Lung (tissue), 12 donors: ENCODE results near the gene RC3H1. TPM values are rescaled to one million over a fixed set of nuclear protein-coding genes. Genes with fewer than 3 reads are reported as not detected.
A peak's percentile ranks its signal among the peaks of the same experiment; 100 is the strongest.

Experiments
- ATAC-seq: fragments of 200-7000 bp; cut with Tn5 transposase; one replicate; pipeline ENCODE4 v1.9.1; 2020; ENCODE audit warnings: moderate number of reproducible peaks; ENCODE audit not compliant: insufficient read depth, low FRiP score
- DNase-seq, 3 donors: peaks; one replicate each; pipeline ENCODE4 v3.0.0-alpha.2; 2013 to 2017
- H3K27ac ChIP-seq, 2 donors: one replicate each; pipeline ENCODE4 v1.5.1; 2013; ENCODE audit warnings: mild to moderate bottlenecking in 2 of 2, moderate library complexity in 2 of 2, control low read depth in 1 of 2, inconsistent platforms in 1 of 2, low read depth in 1 of 2, low read length in 1 of 2
- H3K27me3 ChIP-seq, 3 donors: one replicate each; pipeline ENCODE4 v1.5.1; 2013; ENCODE audit warnings: low read length in 2 of 3; ENCODE audit not compliant: control insufficient read depth in 3 of 3, insufficient read depth in 3 of 3
- H3K36me3 ChIP-seq, 4 donors: one replicate each; pipeline ENCODE4 v1.5.1; 2013; ENCODE audit warnings: low read length in 4 of 4, mild to moderate bottlenecking in 1 of 4, moderate library complexity in 1 of 4; ENCODE audit not compliant: control insufficient read depth in 4 of 4, insufficient read depth in 4 of 4
- H3K4me1 ChIP-seq, 5 donors: one replicate each; pipeline ENCODE4 v1.5.1; 2013; ENCODE audit warnings: low read length in 5 of 5, mild to moderate bottlenecking in 2 of 5, moderate library complexity in 1 of 5; ENCODE audit not compliant: control insufficient read depth in 5 of 5, insufficient read depth in 5 of 5
- H3K4me3 ChIP-seq: one replicate; pipeline ENCODE4 v1.5.1; 2013; ENCODE audit warnings: mild to moderate bottlenecking, control low read depth, moderate library complexity
- H3K9ac ChIP-seq, 2 donors: one replicate each; pipeline ENCODE4 v1.5.1; 2013; ENCODE audit warnings: low read length in 2 of 2, control low read depth in 1 of 2; ENCODE audit not compliant: insufficient read depth in 1 of 2
- H3K9me3 ChIP-seq, 4 donors: one replicate each; pipeline ENCODE4 v1.5.1; 2013; ENCODE audit warnings: low read length in 3 of 4, mild to moderate bottlenecking in 1 of 4, moderate library complexity in 1 of 4; ENCODE audit not compliant: control insufficient read depth in 4 of 4, insufficient read depth in 3 of 4
- WGBS, 2 donors: extraction: QIAGEN DNeasy Blood & Tissue Kit; methylation state at CpG; one replicate each; pipeline ENCODE4 v1.1.7; 2013; 5-methylcytosine and 5-hydroxymethylcytosine counted together
- polyA plus RNA-seq, 2 donors: library from polyadenylated mRNA; stranded (reverse); fragments of 200-250 nt; gene quantifications; one replicate each; pipeline ENCODE4 v1.2.1, GENCODE V29; 2013
- total RNA-seq, 2 donors: library from RNA; depleted of rRNA in 1 of 2; stranded (reverse); fragments of >200 nt in 1 of 2; gene quantifications; one replicate each; pipeline ENCODE4 v1.2.1, GENCODE V29; 2014 to 2021
- TF ChIP-seq, protein P1 (sequence below): IDR thresholded peaks from 2 replicates; pipeline ENCODE4 v1.5.1; 2012; ENCODE audit warnings: mild to moderate bottlenecking; ENCODE audit errors: control extremely low read depth, extremely low read depth
- donor health status: control.
- donor health status: control.
- donor health status: Bipolar disorder and iron deficiency.
- donor health status: healthy.
- donor health status: DM: yes; HTN: yes; CAD: no.

The RC3H1 gene
- total and polyA plus RNA-seq, 4 donors = 3.8 to 51.5 (median 17.1) TPM

DNA sequence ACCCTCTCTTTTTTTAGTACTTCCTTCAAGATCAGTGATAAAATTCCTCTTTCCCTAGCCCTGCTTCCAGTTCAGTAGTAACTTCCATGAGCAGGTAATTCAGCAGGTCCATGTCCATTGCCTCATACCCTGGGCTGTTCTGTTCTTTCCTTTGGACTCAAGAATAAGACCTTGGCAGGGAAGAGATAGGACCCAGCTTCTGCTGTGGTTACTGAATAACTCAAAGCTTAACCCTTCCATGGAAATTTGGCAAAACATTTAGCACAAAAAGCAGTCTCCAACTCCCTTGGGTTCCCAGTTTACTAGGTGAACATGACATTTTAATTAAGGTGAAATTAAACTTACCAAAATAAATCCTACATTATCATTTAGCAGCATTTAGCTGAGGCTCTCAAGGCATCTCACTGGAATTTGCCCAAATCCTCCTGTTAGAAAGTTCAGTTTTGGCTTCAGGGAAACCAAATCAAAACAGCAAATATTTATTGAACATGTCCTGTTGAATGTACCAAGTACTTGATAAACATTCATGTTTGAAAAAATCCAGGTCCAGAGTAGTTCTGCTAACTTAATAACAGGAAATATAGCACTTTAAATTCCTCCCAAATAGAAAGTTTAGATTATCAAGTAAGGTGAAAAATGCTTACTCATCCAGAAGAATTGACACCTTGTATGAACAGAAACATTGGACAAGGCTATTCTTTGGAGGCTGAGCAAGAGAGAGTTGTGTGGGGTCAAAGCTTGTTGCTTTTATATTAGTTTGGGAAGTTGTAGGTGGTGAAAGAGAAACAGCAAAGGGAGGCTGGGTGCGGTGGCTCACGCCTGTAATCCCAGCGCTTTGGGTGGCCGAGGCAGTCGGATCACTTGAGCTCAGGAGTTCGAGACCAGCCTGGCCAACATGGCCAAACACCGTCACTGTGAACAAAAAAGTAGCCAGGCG lies 96.6 kb downstream of the RC3H1 start:
- ATAC-seq = no peak
- no peak overlapping the region for H3K9ac ChIP-seq
- H3K36me3 ChIP-seq = peaks cover 0 to 2% (median 0%) of the 10 kb centered on the region in 4 donors
- no peaks in the 10 kb centered on the region for H3K4me1 ChIP-seq
- WGBS, 2 donors = 91 to 97% methylated on average over 8 of the region's 8 CpGs
- H3K4me3 ChIP-seq = no peak overlapping the region
- H3K27me3 ChIP-seq = no peaks in the 10 kb centered on the region
- DNase-seq = no peak
- H3K27ac ChIP-seq = no peak overlapping the region
- H3K9me3 ChIP-seq = no peaks in the 10 kb centered on the region
- TF ChIP-seq, protein P1, sequence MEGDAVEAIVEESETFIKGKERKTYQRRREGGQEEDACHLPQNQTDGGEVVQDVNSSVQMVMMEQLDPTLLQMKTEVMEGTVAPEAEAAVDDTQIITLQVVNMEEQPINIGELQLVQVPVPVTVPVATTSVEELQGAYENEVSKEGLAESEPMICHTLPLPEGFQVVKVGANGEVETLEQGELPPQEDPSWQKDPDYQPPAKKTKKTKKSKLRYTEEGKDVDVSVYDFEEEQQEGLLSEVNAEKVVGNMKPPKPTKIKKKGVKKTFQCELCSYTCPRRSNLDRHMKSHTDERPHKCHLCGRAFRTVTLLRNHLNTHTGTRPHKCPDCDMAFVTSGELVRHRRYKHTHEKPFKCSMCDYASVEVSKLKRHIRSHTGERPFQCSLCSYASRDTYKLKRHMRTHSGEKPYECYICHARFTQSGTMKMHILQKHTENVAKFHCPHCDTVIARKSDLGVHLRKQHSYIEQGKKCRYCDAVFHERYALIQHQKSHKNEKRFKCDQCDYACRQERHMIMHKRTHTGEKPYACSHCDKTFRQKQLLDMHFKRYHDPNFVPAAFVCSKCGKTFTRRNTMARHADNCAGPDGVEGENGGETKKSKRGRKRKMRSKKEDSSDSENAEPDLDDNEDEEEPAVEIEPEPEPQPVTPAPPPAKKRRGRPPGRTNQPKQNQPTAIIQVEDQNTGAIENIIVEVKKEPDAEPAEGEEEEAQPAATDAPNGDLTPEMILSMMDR = no peak

DNA sequence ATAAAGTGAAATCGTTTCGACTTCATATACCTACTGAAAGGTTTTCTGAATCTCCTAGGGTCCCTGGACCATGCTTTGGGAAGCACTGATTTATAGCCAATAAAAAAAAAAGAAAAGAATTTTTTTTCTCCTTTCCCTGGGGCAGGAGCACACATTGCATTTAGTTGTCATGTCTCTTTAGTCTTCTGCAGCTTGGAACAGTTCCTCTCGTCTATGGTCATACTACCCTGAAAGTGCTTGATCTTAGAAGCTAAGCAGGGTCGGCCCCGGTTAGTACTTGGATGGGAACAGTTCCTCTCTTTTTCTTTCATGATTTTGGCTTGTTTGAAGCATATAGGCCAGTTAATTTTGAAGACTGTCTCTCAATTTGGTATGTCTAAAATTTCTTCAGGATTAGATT lies 101.3 kb downstream of the RC3H1 start:
- 93 to 94% methylated on average over 5 of the region's 5 CpGs for WGBS, 2 donors
- H3K4me3 ChIP-seq = no peak overlapping the region
- TF ChIP-seq, protein P1 = no peak
- H3K27me3 ChIP-seq = no peaks in the 10 kb centered on the region
- peaks cover 0 to 2% (median 0%) of the 10 kb centered on the region in 4 donors for H3K9me3 ChIP-seq
- ATAC-seq = no peak
- H3K27ac ChIP-seq = no peak overlapping the region
- H3K4me1 ChIP-seq = no peaks in the 10 kb centered on the region
- no peaks in the 10 kb centered on the region for H3K36me3 ChIP-seq
- no peak for DNase-seq
- no peak overlapping the region for H3K9ac ChIP-seq

DNA sequence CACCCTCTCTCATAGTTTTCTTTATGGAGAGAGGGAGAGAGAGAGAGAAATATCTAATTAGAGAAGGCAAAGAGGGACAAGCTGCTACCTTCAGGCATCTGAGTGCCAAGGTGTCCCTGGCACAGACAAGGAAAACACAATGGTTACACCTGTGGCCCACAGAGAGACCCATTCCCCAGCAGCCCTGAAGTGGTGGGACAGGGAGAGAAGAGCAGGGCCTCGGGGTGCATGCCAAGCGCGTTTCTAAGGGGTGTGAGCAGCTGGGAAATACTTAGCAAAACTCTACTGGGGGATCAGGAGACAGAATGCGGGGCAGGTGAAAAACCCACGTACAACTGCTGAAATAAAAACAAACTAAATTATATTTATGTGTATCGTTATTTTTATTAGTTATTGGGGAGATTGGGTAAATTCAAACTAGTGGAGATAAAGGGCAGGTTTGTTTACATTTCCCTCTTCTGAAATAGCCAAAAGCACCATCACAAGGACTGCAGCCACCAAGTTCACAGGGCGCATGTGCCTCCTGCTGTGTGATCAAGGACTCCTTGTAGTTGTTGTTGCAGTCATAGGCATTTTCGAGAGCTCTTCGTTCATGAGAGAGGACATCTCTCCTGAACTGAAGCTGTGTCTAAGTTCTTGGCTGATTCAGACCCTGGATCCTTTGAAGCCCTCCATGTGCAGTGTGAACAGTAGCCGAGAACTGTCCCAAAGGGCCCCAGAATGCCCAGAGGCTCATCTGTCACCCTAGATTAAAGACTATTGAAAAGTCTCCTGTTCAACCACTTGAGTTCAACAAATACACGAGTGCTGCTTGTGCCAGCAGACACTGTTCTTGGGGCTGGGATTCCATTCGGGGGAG lies 104.3 kb downstream of the RC3H1 start:
- Histone ChIP-seq H3K27me3 (no peaks in the 10 kb centered on the region), H3K27ac (no peak overlapping the region), H3K9me3 (peaks cover 0 to 2% (median 0%) of the 10 kb centered on the region in 4 donors), H3K36me3 (no peaks in the 10 kb centered on the region), H3K4me3 (no peak overlapping the region), H3K9ac (no peak overlapping the region), H3K4me1 (no peaks in the 10 kb centered on the region)
- 78 to 91% methylated on average over 12 of the region's 12 CpGs for WGBS, 2 donors
- TF ChIP-seq, protein P1 = no peak
- DNase-seq (no peak), ATAC-seq (peak; percentile 47)
